OCI-LY7 (cell line): ENCODE data around the gene SCT.

Experiments
- EZH2phosphoT487 ChIP-seq: fragments of 200-600 bp; sonication (generic); IDR thresholded peaks from 2 replicates; pipeline ENCODE4 v1.6.1; 2018; ENCODE audit warnings: low read depth, borderline replicate concordance, mild to moderate bottlenecking, mixed run types, antibody characterized with exemption, low read length, moderate library complexity, mixed read lengths
- TF ChIP-seq, protein P1 (sequence below): fragments of 200-600 bp; sonication (generic); conservative IDR thresholded peaks from 2 replicates; pipeline ENCODE4 v1.5.1; 2014; ENCODE audit warnings: mild to moderate bottlenecking, antibody characterized with exemption, low read length, moderate library complexity, mixed read lengths

DNA sequence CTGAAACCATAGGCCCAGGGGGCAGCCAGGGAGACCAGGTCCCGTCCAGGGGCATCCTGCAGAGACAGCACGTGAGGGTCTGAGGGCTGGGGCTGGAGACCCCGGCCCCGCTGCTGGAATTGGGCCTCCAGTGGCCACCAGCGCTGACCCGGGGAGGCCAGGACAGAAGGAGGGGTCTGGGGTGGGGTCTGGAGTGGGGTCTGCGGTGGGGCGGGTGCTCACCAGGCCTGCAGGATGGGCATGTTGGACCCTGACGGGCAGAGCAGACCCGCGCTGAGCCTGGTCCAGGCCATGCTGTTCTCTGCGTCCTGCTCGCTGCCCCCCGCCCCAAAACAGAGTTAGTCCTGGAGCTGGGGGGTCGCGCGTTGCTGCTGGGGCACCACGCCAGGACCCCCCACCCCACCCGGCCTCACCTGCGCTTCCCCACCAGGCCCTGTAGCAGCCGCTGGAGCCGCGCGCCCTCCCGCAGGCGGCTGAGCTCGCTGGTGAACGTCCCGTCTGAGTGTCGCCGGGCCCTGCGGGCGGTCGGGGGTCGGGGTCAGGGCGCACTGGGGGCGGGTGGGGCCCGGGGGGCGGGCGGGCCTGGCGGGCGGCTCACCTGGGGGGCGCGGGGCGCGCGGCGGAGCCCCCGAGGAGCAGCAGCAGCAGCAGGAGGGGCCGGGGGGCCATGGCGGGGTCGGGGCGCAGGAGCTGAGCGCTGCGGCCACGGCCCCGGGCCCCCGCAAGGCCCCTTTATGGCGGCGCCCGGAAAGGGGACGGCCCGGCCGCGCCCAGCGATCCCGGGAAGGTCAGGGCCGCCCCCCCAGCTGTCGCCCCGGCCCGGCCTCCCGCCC lies at the start of gene SCT:
- TF ChIP-seq, protein P1, sequence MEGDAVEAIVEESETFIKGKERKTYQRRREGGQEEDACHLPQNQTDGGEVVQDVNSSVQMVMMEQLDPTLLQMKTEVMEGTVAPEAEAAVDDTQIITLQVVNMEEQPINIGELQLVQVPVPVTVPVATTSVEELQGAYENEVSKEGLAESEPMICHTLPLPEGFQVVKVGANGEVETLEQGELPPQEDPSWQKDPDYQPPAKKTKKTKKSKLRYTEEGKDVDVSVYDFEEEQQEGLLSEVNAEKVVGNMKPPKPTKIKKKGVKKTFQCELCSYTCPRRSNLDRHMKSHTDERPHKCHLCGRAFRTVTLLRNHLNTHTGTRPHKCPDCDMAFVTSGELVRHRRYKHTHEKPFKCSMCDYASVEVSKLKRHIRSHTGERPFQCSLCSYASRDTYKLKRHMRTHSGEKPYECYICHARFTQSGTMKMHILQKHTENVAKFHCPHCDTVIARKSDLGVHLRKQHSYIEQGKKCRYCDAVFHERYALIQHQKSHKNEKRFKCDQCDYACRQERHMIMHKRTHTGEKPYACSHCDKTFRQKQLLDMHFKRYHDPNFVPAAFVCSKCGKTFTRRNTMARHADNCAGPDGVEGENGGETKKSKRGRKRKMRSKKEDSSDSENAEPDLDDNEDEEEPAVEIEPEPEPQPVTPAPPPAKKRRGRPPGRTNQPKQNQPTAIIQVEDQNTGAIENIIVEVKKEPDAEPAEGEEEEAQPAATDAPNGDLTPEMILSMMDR, result no peak
- TF ChIP-seq EZH2phosphoT487, result no peak
